Occipital lobe (tissue), 2 donors: Measurements from ENCODE around the gene MROH2A. TPM values are rescaled to one million over a fixed set of nuclear protein-coding genes. Genes with fewer than 3 reads are reported as not detected.

Experiments
- DNase-seq: peaks from one replicate; lab custom pipeline; 2025; lab: John Stamatoyannopoulos, UW
- total RNA-seq: library from RNA; depleted of rRNA; stranded (reverse); fragments of >200 nt; gene quantifications from one replicate; pipeline ENCODE4 v1.2.3, GENCODE V29; 2014

The MROH2A gene
- total RNA-seq, 1 donor from 2014 or later: not detected

GRCh38 chr2:233819884-233820773 lies 42.0 kb downstream of the MROH2A start:
- no peak for DNase-seq

DNA sequence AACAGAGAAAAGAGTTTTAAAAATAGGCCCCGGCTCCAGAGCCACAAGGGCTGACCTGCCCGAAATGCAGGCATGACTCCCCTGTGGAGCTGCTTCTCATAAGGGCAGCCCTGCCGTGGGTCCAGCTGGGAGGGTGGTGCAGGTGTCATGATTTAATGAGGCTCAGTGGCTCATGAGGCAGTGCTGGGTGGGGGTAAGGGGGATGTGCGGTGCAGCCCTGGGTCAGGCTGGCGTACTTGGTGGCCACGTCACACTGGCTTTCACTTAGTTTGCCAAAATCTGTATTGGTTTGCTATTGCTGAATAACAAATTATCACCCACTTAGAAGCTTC lies 42.6 kb downstream of the MROH2A start:
- DNase-seq: no peak

- DNase-seq: no peak
Measured at GRCh38 chr2:233821196-233821595, 43.1 kb downstream of the MROH2A start.

- DNase-seq: no peak
Measured at GRCh38 chr2:233821709-233822100, 43.6 kb downstream of the MROH2A start.

DNA sequence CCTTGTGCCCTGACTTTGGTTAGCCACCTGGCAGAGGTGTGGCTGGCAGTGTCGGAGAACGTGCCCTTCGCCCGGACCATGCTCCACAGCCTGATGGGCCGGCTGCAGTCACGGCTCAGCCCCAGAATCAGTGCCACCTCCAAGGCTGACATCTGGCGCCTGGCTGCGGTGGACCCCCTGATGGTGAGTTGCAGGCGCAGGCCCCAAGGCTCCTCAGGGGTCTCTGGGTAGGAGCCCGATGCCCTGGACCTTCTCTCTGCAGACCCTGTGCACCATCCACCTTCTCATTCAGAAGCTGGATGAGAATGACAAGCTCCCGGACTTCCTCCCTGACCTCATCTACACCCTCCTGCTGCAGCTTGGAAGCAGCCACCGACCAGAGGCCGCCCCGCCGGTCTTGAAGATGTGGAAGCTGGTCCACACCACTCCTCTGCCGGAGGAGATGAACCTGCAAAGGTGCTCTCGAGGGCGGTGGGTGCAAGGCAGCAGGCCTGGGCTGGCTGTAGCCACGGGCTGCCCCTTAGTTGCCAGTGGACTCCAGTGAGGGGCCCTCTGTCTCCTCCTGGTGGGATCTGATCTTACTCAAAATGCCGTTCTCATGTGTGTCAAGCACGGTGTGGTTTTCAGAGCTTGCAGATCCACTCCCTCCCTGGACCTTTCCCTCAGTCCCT lies 44.1 kb downstream of the MROH2A start:
- no peak for DNase-seq

- DNase-seq: no peak
Measured at GRCh38 chr2:233822781-233823730, 44.9 kb downstream of the MROH2A start.

- DNase-seq: no peak
Measured at GRCh38 chr2:233823731-233824121, 45.6 kb downstream of the MROH2A start.

DNA sequence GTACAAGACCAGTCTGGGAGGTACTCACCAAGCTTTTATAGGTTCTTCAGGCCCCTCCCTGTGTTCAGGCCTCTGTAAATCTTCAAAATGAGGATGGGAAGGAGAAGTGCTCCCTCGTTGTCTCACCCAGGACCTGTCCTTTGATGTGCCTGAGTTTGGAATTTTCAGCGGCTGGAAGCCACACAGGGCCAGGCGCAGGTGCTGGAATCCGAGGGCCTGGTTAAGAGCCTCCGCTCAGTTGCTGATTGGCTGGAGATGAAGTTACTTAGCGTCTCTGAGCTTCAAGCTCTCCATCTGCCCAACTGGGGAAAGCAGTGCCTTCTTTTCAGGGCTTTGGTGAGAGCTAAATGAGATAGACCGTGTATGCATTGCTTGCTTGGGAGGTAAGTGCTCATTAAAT lies 46.2 kb downstream of the MROH2A start:
- no peak for DNase-seq

DNA sequence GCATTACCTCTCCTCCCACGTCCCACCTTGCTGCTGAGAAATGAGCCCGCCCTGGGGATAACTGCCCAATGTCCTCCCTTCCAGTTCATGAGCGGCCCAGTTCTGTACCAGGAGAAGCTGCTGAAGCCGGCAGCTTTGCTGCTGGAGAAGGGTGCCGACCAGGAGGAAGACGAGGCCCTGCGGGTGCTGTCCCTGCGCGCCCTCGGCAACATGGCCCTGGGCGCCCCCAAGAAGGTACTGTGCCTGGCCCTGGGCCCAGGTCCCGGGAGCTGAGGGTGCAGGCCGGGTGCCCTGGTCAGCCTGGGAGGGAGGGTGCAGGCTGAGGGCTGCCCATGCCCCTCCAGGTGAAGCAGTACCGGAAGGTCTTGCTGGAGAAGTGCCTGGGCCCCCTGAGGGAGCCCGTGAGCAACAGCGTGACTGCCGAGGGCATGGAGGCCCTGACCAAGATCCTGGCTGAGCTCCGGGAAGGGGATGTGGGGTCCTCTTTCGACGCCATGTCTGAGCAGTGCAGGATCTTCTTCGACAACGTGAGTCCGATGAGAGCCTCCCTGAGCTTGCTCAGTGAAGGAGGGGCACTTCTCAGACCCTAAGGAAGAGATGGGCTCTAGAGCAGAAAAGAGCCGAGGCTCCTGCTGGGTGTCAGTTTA lies 50.5 kb downstream of the MROH2A start:
- DNase-seq: no peak

DNA sequence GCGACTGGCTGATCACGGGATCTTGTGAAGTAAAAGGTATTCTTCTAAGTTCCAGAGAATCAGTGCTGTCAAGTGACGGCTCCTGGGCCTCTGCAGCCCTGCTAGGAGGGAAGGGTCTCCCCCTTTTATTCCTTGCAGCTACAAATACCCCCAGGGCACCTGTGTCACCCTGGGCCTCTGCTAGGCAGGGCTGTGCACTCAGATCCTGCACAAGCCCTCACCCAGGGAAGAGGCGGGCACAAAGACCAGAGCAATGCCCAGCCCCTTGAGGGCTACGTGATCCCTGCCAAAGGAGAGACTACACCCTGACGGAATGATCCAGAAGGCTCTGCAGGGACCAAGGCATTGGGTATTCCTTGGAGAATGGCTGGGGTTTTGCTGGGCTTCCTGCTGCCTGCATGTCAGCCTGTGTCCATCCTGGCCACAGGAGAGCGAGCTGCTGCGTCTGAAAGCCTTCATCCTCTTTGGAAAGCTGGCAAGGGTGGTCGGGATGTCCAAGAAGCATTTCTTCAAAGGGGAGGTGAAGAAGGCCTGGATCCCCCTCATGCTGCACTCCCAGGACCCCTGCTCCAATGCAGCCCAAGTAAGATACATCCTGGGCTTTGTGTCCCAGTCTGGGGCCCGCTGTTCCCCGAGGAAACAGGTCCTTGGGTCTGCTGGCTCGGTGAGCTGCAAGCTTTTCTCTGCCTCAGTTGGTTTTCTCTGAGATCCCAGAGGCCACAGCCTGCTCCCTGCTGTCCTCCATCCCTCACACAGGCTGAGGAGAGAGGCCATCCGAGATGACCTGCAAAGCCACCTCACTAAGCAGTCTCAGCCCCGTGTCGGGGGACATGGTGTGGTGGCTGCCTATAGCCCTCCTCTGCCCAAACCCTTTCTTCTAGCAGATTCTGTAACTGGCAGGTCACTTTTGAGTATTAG lies 51.3 kb downstream of the MROH2A start:
- DNase-seq: no peak

DNA sequence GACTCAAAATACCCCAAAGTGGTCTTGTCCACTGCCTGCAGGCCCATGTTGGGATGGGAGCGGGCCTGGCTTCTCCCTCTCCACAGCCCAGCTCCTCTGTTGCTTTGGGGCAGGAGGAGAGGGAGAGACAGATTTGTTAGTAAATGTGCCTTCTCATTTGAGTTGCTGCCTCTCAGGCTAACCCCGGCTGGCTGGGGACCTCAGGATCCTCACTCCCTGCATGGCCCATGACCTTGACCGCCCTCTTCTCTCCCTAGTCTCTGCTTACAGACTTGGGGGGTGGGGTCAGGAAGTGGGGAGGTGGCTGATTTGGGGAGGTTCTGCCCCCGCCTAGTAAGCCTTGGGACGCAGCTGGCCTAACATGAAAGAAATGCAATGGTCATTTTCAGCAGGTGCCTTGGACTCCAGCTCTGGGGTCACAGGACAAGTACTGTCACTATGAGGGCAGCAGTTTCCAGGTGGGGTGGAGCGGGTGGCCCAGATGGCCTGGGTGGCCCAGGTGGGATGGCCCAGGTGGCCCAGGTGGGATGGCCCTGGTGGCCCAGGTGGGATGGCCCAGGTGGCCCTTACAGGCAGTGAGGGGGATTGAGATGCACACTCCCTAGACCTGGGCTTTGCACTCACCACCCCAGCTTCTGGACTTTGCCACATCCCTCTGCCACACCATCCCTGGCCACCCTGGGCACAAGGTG lies 52.1 kb downstream of the MROH2A start:
- no peak for DNase-seq

- DNase-seq: no peak
Measured at GRCh38 chr2:233831011-233831721, 53.0 kb downstream of the MROH2A start.

- DNase-seq: no peak
Measured at GRCh38 chr2:233831861-233832260, 53.7 kb downstream of the MROH2A start.

GRCh38 chr2:233832414-233832813 lies 54.3 kb downstream of the MROH2A start:
- no peak for DNase-seq

GRCh38 chr2:233832869-233833311 lies 54.8 kb downstream of the MROH2A start:
- no peak for DNase-seq

- no peak for DNase-seq
Measured at GRCh38 chr2:233833345-233833744, 55.2 kb downstream of the MROH2A start.

DNA sequence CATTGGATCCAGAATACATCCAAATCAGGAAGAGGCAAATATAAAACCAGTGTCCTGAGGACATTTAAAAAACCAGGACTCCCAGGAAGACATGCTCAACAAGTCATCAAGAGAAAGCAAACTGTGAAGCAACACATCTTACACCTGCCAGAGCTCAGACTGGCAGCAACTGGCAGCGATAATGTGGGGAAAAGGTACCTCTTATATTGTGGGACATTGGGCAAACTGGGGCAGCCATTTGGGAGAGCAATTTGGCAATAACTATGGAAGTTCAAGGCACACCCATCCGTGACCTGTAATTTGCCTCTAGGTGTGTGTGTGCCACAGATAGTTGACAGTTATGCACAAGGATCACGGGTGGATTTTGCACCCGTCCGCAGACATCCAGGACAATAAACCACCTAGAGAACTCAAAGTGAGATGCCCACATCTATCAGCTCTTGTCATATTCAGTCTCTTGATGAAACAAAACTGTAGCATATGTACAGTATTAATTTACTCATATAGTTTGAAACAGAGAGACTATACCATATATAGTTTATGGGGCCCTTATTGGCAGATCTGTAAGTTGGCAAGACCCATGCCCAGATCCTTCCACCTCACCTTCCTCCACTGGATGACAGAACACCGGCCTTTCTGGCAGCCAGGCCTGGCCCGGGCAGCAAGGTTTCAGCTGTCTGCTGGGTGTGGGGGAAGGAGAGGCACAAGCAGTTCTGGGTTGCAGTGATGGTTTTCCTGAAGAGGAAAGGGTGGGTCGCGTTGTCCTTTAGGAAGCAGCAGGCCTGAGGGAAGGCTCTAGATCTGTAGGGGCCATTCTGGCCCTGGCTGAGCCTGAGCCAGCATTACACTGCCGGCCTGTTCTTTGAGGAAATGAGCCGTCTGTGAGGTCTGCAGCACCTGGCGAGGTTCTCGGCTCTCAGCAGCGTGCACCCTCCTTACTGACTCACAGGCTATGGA lies 57.4 kb downstream of the MROH2A start:
- no peak for DNase-seq

DNA sequence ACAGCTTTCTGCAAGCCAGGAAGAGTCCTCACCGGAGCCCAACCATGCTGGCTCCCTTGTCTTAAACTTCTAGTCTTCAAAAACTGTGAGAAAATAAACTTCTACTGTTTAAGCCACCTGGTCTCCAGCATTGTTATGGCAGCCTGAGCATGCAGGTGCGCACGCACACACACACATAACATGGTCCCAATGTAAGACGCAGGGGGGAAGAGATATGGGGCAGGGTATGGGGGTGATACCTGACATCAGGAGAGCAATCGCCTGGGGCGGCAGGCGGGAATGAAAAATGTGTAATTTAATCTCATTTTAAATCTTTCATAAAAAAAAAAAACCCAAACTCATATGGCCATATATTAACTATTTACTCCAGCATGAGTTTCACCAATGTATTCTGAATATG lies 58.2 kb downstream of the MROH2A start:
- no peak for DNase-seq
